Measurements from ENCODE around the gene OTUD7B. TPM values are rescaled to one million over a fixed set of nuclear protein-coding genes. Genes with fewer than 3 reads are reported as not detected.

Gene OTUD7B
- total and polyA plus RNA-seq, 10 of the 15 experiments (the other 5 are each of a cell fraction or from before 2014, with no cell fraction given), result 1.7 to 24.9 (median 6.6) TPM

DNA sequence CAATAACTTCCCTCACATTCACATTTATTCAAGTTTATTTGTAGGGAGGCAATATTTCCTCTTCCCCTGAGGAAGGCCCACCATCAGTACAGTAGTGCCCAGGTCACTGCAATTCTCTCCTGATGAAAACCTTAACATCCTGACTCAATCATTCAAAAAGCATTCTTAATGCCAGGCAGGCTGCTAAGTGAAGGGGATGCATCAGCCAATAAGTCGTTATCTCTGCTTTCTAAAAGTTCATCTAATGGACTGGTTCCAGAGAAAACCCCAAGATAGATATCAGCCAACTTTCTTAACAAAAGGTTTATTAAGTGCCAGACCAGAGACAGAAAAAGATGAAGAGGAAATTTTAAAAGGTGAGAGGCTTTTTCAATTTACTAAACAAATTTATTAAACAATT lies 17.3 kb downstream of the OTUD7B start:
- Histone ChIP-seq H3K9me3 (replicated peaks; ENCODE audit: control insufficient read depth, insufficient read depth, low read length) (no peaks in the 10 kb centered on the region), H3K4me3 (no peak overlapping the region), H3K79me2 (ENCODE audit: control insufficient read depth, insufficient read depth, low read length) (peaks cover 4% of the 10 kb centered on the region), H2AFZ (ENCODE audit: control insufficient read depth, low read depth, low read length) (no peak overlapping the region), H4K20me1 (ENCODE audit: control insufficient read depth, insufficient read depth) (no peaks in the 10 kb centered on the region), H3K4me1 (ENCODE audit: control insufficient read depth, insufficient read depth, low read length) (peaks cover 17% of the 10 kb centered on the region; the same call in 1 of the 2 replicates), H3K36me3 (ENCODE audit: control insufficient read depth in 2 of 2, insufficient read depth in 2 of 2, low read length in 1 of 2) (peaks cover 0 to 4% of the 10 kb centered on the region in 2 experiments; a peak in 3 of 4 replicates), H3K9ac (ENCODE audit: control insufficient read depth, insufficient read depth, low read length) (no peak overlapping the region), H3K4me2 (ENCODE audit: control insufficient read depth, insufficient read depth) (no peak overlapping the region), H3K27ac (ENCODE audit: control insufficient read depth, insufficient read depth) (no peak overlapping the region), H3K27me3 (replicated peaks in 1 of 2; ENCODE audit: control insufficient read depth in 2 of 2, insufficient read depth in 2 of 2, low read length in 1 of 2) (no peaks in the 10 kb centered on the region)
- TF ChIP-seq KLF5 (IDR thresholded peaks at IDR 0.05; ENCODE audit: partially characterized antibody), result no peak
- TF ChIP-seq JUNB (IDR thresholded peaks at IDR 0.05), result no peak
- TF ChIP-seq ZZZ3 (IDR thresholded peaks at IDR 0.05; ENCODE audit: control insufficient read depth, insufficient read length, low read depth), result no peak
- TF ChIP-seq, protein P1, sequence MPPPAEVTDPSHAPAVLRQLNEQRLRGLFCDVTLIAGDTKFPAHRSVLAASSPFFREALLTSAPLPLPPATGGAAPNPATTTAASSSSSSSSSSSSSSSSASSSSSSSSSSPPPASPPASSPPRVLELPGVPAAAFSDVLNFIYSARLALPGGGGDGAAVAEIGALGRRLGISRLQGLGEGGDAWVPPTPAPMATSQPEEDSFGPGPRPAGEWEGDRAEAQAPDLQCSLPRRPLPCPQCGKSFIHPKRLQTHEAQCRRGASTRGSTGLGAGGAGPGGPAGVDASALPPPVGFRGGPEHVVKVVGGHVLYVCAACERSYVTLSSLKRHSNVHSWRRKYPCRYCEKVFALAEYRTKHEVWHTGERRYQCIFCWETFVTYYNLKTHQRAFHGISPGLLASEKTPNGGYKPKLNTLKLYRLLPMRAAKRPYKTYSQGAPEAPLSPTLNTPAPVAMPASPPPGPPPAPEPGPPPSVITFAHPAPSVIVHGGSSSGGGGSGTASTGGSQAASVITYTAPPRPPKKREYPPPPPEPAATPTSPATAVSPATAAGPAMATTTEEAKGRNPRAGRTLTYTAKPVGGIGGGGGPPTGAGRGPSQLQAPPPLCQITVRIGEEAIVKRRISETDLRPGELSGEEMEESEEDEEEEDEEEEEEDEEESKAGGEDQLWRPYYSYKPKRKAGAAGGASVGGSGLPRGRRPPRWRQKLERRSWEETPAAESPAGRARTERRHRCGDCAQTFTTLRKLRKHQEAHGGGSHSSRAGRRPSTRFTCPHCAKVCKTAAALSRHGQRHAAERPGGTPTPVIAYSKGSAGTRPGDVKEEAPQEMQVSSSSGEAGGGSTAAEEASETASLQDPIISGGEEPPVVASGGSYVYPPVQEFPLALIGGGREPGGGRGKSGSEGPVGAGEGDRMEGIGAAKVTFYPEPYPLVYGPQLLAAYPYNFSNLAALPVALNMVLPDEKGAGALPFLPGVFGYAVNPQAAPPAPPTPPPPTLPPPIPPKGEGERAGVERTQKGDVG (CRISPR knock-in tag; IDR thresholded peaks at IDR 0.05), result no peak
- TF ChIP-seq, protein P2, sequence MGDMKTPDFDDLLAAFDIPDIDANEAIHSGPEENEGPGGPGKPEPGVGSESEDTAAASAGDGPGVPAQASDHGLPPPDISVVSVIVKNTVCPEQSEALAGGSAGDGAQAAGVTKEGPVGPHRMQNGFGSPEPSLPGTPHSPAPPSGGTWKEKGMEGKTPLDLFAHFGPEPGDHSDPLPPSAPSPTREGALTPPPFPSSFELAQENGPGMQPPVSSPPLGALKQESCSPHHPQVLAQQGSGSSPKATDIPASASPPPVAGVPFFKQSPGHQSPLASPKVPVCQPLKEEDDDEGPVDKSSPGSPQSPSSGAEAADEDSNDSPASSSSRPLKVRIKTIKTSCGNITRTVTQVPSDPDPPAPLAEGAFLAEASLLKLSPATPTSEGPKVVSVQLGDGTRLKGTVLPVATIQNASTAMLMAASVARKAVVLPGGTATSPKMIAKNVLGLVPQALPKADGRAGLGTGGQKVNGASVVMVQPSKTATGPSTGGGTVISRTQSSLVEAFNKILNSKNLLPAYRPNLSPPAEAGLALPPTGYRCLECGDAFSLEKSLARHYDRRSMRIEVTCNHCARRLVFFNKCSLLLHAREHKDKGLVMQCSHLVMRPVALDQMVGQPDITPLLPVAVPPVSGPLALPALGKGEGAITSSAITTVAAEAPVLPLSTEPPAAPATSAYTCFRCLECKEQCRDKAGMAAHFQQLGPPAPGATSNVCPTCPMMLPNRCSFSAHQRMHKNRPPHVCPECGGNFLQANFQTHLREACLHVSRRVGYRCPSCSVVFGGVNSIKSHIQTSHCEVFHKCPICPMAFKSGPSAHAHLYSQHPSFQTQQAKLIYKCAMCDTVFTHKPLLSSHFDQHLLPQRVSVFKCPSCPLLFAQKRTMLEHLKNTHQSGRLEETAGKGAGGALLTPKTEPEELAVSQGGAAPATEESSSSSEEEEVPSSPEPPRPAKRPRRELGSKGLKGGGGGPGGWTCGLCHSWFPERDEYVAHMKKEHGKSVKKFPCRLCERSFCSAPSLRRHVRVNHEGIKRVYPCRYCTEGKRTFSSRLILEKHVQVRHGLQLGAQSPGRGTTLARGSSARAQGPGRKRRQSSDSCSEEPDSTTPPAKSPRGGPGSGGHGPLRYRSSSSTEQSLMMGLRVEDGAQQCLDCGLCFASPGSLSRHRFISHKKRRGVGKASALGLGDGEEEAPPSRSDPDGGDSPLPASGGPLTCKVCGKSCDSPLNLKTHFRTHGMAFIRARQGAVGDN (IDR thresholded peaks at IDR 0.05), result no peak
- TF ChIP-seq MEF2A (IDR thresholded peaks at IDR 0.05; ENCODE audit: insufficient read depth, low read depth, low read length), result no peak
- TF ChIP-seq FOXM1 (IDR thresholded peaks at IDR 0.05; ENCODE audit: low read depth, low read length), result no peak
- no peak for TF ChIP-seq CEBPB (IDR thresholded peaks at IDR 0.05; ENCODE audit: borderline replicate concordance in 1 of 2, low read depth in 2 of 2, low read length in 2 of 2)
- DNase-seq (ENCODE audit: low read depth, low spot score) (no peak), ATAC-seq (no peak), FAIRE-seq (no peak)
- ChIA-PET SMC1A (ENCODE audit: uncharacterized antibody, unreplicated experiment) (no interaction called here), POLR2A (no interaction called here), CTCF (no interaction called here), RAD21 (ENCODE audit: unreplicated experiment) (no interaction called here)
- 96% methylated on average over 1 of the region's 1 CpG for WGBS (ENCODE audit: insufficient coverage, insufficient replicate concordance, low lambda C conversion rate, missing lambda C conversion rate)
- in situ Hi-C loops (cut with MboI), result no loop called here
- intact Hi-C loops (cut with micrococcal nuclease; ENCODE audit: unreplicated experiment), result no loop called here
- no TSS peak for BruUV-seq (replicated peaks)
